Smooth muscle cell of the brain vasculature (primary cell): ENCODE results near the gene CLOCK.

Experiments used
- DNase-seq: peaks from one replicate; pipeline ENCODE4 v3.0.0-alpha.2; 2012; ENCODE audit warnings: low read depth, low spot score

Gene CLOCK

GRCh38 chr4:55382488-55383003, 164.2 kb downstream of the CLOCK start:
- DNase-seq, result no peak

DNA sequence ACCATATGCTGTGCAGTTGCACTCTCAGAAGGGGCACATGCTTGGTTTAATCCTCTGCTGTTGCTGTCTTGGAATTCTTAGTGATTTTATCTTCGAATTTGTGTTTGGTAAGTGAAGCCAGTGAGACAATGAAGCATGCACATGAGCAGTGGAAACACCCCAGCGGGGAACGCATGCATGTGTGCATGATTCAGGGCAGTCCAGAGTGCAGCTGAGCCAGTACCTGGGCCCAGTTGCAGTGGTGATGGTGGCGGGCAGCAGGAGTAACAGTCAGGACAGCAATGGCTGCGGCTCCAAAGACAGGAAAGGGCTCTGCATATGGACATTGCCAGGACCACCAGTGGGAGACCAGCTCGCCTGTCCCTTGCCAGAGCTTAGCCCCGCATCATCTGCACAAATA, 165.2 kb downstream of the CLOCK start:
- no peak for DNase-seq

- no peak for DNase-seq
Observed at GRCh38 chr4:55380576-55380975, 166.1 kb downstream of the CLOCK start.

GRCh38 chr4:55378617-55379467, 167.9 kb downstream of the CLOCK start:
- no peak for DNase-seq
